Adrenal gland (tissue), 5 donors: ENCODE results near the gene MLF1.

Source experiments
- POLR2A ChIP-seq, 2 donors: fragments of 450-650 bp; IDR thresholded peaks; one replicate each; pipeline ENCODE4 v1.6.1; 2017; ENCODE audit warnings: antibody characterized with exemption in 2 of 2, mild to moderate bottlenecking in 2 of 2, moderate library complexity in 1 of 2
- TF ChIP-seq, protein P1 (sequence below), 6 experiments: fragments of 450-650 bp in 4 of 6; fragments of 200-600 bp in 2 of 6; sonication (generic) in 1 of 6; IDR thresholded peaks; 1 replicate in 5 of 6; 2 replicates in 1 of 6; pipeline versions ENCODE4 v1.5.1 to v1.8.0; 2016 to 2021; ENCODE audit warnings: antibody characterized with exemption in 6 of 6, mild to moderate bottlenecking in 2 of 6, moderate library complexity in 1 of 6
- donor health status: DM: no; HTN: no; CAD: no.

DNA sequence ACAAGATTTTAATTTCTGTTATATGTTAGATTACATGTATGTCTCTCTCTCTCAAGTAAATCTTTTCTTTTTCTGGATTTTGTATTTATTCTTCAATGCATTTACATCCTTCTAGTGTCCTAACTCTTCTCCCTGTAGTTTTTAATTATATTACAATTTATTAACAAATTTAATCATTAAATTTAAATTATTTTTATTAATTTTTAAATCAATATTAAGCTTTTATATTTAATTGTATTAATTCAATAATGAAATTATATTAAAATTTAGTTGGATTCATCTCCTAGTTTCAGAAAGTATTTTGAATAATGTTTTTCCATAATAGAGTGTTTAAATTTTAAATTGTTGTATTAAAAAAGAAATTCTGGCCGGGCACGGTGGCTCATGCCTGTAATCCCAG lies 29.8 kb downstream of the MLF1 start:
- TF ChIP-seq POLR2A (IDR thresholded peaks at IDR 0.05): no peak
- TF ChIP-seq, protein P1, sequence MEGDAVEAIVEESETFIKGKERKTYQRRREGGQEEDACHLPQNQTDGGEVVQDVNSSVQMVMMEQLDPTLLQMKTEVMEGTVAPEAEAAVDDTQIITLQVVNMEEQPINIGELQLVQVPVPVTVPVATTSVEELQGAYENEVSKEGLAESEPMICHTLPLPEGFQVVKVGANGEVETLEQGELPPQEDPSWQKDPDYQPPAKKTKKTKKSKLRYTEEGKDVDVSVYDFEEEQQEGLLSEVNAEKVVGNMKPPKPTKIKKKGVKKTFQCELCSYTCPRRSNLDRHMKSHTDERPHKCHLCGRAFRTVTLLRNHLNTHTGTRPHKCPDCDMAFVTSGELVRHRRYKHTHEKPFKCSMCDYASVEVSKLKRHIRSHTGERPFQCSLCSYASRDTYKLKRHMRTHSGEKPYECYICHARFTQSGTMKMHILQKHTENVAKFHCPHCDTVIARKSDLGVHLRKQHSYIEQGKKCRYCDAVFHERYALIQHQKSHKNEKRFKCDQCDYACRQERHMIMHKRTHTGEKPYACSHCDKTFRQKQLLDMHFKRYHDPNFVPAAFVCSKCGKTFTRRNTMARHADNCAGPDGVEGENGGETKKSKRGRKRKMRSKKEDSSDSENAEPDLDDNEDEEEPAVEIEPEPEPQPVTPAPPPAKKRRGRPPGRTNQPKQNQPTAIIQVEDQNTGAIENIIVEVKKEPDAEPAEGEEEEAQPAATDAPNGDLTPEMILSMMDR (IDR thresholded peaks at IDR 0.05): no peak
